Testis (tissue), 2 donors: Measurements from ENCODE around the gene ZNF714.

ENCODE experiments used
- CTCF ChIP-seq, 3 experiments: fragments of 450-650 bp in 2 of 3; fragments of 200-600 bp in 1 of 3; sonication (generic) in 1 of 3; IDR thresholded peaks; one replicate each; pipeline ENCODE4 v1.5.1; 2016 to 2019; ENCODE audit warnings: antibody characterized with exemption in 3 of 3, mild to moderate bottlenecking in 2 of 3, moderate library complexity in 1 of 3
- POLR2A ChIP-seq: fragments of 450-650 bp; IDR thresholded peaks from one replicate; pipeline ENCODE4 v1.6.1; 2017; ENCODE audit warnings: antibody characterized with exemption, mild to moderate bottlenecking, moderate library complexity

GRCh38 chr19:21098291-21098690 lies 16.3 kb downstream of the ZNF714 start:
- no peak for TF ChIP-seq CTCF (IDR thresholded peaks at IDR 0.05)
- TF ChIP-seq POLR2A: no peak
